ENCODE measurements around the gene FAU. TPM values are rescaled to one million over a fixed set of nuclear protein-coding genes. Genes with fewer than 3 reads are reported as not detected.
A peak's percentile ranks its signal among the peaks of the same experiment; 100 is the strongest.
"Not testable (repeated sequence)": the region's sequence is repeated elsewhere in the genome, so short reads cannot be mapped to it uniquely, and the experiment has no call there.

Gene FAU
- total and polyA plus RNA-seq, 9 donors, result 971 to 1,242 (median 1,071) TPM

DNA sequence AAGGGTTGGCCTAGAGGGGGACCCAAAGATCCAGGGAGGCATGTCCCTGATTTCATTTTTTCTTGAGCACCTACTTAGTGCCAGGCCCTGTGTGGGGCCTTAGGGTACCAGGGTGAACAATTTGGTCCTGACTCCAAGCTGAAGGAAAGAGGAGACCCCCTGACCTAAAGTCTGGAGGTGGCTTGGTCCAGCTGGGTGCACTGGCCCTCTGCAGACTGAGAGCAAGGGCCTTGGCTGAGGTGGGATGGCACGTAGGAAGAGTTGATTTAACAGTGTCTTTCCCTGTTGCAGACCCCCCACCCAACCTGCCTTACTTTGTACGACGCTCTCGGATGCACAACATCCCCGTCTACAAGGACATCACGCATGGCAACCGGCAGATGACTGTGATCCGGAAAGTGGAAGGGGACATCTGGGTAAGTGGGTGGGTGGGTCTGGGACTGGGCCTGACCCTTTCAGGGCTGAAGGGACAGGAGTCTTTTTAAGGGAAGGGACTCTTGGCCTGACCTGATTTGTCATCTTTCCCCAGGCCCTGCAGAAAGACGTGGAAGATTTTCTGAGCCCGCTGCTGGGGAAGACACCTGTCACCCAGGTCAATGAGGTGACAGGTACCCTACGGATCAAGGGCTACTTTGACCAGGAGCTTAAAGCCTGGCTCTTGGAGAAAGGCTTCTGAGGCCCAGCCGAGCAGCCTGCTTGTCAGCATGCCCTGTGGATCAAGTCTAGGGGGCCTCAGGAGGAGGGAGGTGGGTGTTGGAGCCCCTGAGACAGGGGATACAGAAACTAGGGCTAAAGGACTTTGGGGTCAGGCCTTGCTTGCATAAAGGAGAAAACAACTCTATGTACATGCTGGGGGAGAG, 3.5 kb upstream of the FAU start:
- 85% methylated on average over 4 of the region's 12 CpGs for WGBS (ENCODE audit: insufficient coverage)
- no peak overlapping the region for H3K27ac ChIP-seq (ENCODE audit: low read length)
- H3K4me3 ChIP-seq (ENCODE audit: low read length), result no peak overlapping the region
- no peaks in the 10 kb centered on the region for H3K9me3 ChIP-seq (replicated peaks; ENCODE audit: control insufficient read depth, low read depth, low read length)
- no peaks in the 10 kb centered on the region for H3K27me3 ChIP-seq (ENCODE audit: control insufficient read depth, insufficient read depth, low read length)
- H3K4me1 ChIP-seq (ENCODE audit: control insufficient read depth, insufficient read depth, low read length), result peaks cover 17% of the 10 kb centered on the region
- peaks cover 71% of the 10 kb centered on the region for H3K36me3 ChIP-seq (ENCODE audit: control insufficient read depth, insufficient read depth, low read length)
- DNase-seq, result no peak

DNA sequence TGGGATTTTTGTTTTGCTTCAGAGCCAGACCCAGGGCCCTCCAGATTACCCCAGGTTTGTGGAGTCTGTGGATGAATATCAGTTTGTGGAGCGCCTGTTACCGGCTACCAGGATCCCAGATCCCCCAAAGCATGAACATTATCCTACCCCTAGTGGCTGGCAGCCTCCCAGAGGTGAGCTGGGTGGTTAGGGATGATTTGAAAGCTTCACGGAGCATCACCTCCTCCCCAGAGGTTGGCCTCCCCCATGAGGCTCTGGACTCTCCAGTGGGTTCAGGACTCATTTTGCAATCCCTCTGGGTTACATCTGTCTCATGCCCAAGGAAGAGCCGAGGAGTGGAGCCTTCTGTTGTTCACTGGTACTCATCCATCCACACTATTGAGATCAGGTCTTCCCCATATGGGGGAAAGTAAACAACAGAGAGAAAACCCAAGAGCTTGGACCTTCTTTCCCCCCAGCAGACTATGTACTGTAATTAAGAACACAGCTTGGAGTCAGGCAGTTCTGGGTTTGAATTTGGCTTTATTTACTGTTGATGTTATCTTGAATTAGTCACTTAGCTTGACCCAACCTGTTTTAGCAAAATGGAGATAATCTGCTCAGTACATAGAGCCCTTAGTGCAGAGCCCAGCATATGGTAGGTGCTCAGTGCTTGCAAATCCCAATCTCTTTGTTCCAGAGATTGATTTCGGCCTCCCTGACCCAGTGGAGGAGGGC, 2.7 kb upstream of the FAU start:
- H3K4me1 ChIP-seq (ENCODE audit: control insufficient read depth, insufficient read depth, low read length), result peaks cover 17% of the 10 kb centered on the region
- peaks cover 71% of the 10 kb centered on the region for H3K36me3 ChIP-seq (ENCODE audit: control insufficient read depth, insufficient read depth, low read length)
- DNase-seq, result peak; percentile 6
- H3K9me3 ChIP-seq (replicated peaks; ENCODE audit: control insufficient read depth, low read depth, low read length), result no peaks in the 10 kb centered on the region
- WGBS (ENCODE audit: insufficient coverage), result 83% methylated on average over 1 of the region's 5 CpGs
- H3K27ac ChIP-seq (ENCODE audit: low read length), result no peak overlapping the region
- no peaks in the 10 kb centered on the region for H3K27me3 ChIP-seq (ENCODE audit: control insufficient read depth, insufficient read depth, low read length)
- H3K4me3 ChIP-seq (ENCODE audit: low read length), result no peak overlapping the region

GRCh38 chr11:65121447-65121864, 478 bp downstream of the FAU start:
- peak overlapping the region; percentile 96 for H3K27ac ChIP-seq (ENCODE audit: low read length)
- WGBS (ENCODE audit: insufficient coverage), result 4% methylated on average over 21 of the region's 22 CpGs
- H3K4me1 ChIP-seq (ENCODE audit: control insufficient read depth, insufficient read depth, low read length), result peaks cover 25% of the 10 kb centered on the region
- no peaks in the 10 kb centered on the region for H3K27me3 ChIP-seq (ENCODE audit: control insufficient read depth, insufficient read depth, low read length)
- no peak for DNase-seq
- H3K4me3 ChIP-seq (ENCODE audit: low read length), result peak overlapping the region; percentile 90
- peaks cover 57% of the 10 kb centered on the region for H3K36me3 ChIP-seq (ENCODE audit: control insufficient read depth, insufficient read depth, low read length)
- H3K9me3 ChIP-seq (replicated peaks; ENCODE audit: control insufficient read depth, low read depth, low read length), result no peaks in the 10 kb centered on the region

- Histone ChIP-seq H3K4me1 (ENCODE audit: control insufficient read depth, insufficient read depth, low read length) (peaks cover 31% of the 10 kb centered on the region), H3K27ac (ENCODE audit: low read length) (peak overlapping the region; percentile 96), H3K9me3 (replicated peaks; ENCODE audit: control insufficient read depth, low read depth, low read length) (no peaks in the 10 kb centered on the region), H3K36me3 (ENCODE audit: control insufficient read depth, insufficient read depth, low read length) (peaks cover 57% of the 10 kb centered on the region), H3K4me3 (ENCODE audit: low read length) (peak overlapping the region; percentile 90), H3K27me3 (ENCODE audit: control insufficient read depth, insufficient read depth, low read length) (no peaks in the 10 kb centered on the region)
- WGBS (ENCODE audit: insufficient coverage), result no CpG with 5 or more reads among the region's 3 CpGs
- DNase-seq, result no peak
These were observed 1.1 kb downstream of the FAU start for GRCh38 chr11:65120831-65121230.

DNA sequence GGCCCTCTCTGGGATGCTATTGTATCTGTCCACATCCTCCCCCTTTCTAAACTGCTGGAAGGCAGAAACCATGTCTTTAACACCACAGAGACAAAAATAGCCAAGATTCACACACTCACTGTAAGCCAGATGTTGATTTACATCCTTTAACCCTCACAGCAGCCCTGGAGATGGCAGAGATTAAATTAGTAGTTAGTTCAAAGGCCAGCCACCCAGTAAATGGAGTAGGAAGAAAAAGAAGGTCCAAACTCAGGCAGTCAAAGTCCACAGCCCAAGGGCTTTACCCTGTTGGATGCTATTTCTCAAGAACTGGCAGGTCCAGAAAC, 2.3 kb downstream of the FAU start:
- Histone ChIP-seq H3K9me3 (replicated peaks; ENCODE audit: control insufficient read depth, low read depth, low read length) (no peaks in the 10 kb centered on the region), H3K4me3 (ENCODE audit: low read length) (no peak overlapping the region), H3K27ac (ENCODE audit: low read length) (no peak overlapping the region), H3K27me3 (ENCODE audit: control insufficient read depth, insufficient read depth, low read length) (no peaks in the 10 kb centered on the region), H3K36me3 (ENCODE audit: control insufficient read depth, insufficient read depth, low read length) (peaks cover 55% of the 10 kb centered on the region), H3K4me1 (ENCODE audit: control insufficient read depth, insufficient read depth, low read length) (peaks cover 31% of the 10 kb centered on the region)
- no peak for DNase-seq

GRCh38 chr11:65118891-65119669, 2.9 kb downstream of the FAU start:
- H3K27ac ChIP-seq (ENCODE audit: low read length); H3K4me3 ChIP-seq (ENCODE audit: low read length); H3K27me3 ChIP-seq (ENCODE audit: control insufficient read depth, insufficient read depth, low read length); DNase-seq; H3K9me3 ChIP-seq (replicated peaks; ENCODE audit: control insufficient read depth, low read depth, low read length): not testable (repeated sequence)
- Histone ChIP-seq H3K36me3 (ENCODE audit: control insufficient read depth, insufficient read depth, low read length) (peaks cover 50% of the 10 kb centered on the region), H3K4me1 (ENCODE audit: control insufficient read depth, insufficient read depth, low read length) (peaks cover 31% of the 10 kb centered on the region)
- 83% methylated on average over 14 of the region's 18 CpGs for WGBS (ENCODE audit: insufficient coverage)

DNA sequence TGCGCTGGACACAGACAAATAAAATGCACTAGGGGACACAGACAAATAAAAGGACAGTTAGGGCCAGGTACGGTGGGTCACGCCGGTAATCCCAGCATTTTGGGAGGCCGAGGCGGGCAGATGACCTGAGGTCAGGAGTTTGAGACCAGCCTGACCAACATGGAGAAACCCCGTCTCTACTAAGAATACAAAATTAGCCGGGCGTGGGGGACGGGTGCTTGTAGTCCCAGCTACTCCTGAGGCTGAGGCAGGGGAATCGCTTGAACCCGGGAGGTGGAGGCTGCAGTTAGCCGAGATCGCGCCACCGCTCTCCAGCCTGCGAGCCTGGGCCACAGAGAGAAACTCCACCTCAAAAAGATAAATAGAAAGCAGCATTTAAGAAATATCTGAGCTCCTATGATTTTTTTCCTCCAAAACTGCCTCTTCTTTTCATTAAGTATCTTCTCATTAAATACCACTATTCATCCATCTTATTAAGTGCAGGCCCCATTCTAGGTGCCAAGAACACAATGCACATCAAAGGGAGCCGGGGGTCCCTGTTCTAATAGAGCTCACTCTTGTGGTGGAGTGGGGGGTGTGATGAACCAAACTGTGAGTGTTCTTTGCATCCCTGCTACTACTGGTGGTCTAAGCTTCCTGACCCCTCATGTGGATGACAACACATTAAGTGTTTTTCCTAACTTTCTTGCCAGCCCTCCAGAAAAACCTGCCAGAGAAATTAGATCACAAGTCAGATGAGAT, 3.7 kb downstream of the FAU start:
- H3K4me3 ChIP-seq (ENCODE audit: low read length), result no peak overlapping the region
- DNase-seq, result no peak
- no peaks in the 10 kb centered on the region for H3K9me3 ChIP-seq (replicated peaks; ENCODE audit: control insufficient read depth, low read depth, low read length)
- H3K27me3 ChIP-seq (ENCODE audit: control insufficient read depth, insufficient read depth, low read length), result peaks cover under 1% of the 10 kb centered on the region
- H3K27ac ChIP-seq (ENCODE audit: low read length), result peak overlapping the region; percentile 64
- peaks cover 50% of the 10 kb centered on the region for H3K36me3 ChIP-seq (ENCODE audit: control insufficient read depth, insufficient read depth, low read length)
- H3K4me1 ChIP-seq (ENCODE audit: control insufficient read depth, insufficient read depth, low read length), result peaks cover 38% of the 10 kb centered on the region
- 85% methylated on average over 16 of the region's 18 CpGs for WGBS (ENCODE audit: insufficient coverage)

DNA sequence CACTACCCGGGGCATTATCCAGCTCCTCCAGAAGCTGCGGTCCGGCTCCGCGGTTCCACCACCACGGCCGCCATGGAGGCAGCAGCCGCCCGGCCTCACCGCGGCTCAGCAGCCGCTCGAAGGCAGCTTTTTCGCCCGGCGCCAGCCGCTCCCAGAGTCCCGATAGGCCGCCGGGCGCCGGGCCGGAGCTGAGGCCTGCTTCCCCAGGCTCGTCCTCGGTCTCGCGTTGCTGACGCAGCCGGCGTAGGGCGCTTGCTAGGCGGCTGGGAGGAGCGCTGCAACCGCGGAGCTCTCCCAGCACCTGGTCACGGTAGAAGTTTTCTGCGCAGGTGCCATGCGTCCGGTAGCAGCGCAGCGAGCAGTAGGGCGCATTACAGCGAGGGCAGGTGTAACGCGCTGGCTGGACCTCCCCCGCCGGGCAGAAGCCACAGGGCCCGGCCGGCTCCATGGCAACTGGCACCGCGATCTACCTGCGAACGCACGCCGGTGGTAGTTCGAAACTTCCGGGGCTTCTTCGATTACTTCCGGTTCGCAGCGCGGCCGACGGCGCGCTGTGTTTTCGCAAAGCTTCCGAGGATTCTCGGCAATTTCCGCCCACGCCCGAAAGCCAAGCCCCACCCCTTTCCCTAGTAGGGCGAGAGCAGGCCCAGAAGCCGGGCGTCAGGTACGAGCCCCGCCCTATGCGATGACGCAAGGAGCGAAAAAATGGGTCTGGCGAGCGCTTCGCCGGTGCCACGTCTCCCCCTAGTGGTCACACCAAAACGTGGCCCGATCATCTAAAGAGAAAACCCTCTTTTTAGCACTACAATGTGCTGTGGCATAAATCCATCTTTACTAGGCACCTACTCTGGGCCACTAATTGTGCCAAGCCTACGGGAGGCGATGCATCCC, 4.5 kb downstream of the FAU start, which contains the start of gene ZNHIT2:
ZNHIT2 (minus strand) TSS at position 496 of the 891 bp plus-strand sequence; CDS start at position 448, 48 bp downstream.
- Histone ChIP-seq H3K4me1 (ENCODE audit: control insufficient read depth, insufficient read depth, low read length) (peaks cover 42% of the 10 kb centered on the region), H3K4me3 (ENCODE audit: low read length) (peak within 1 kb of the TSS; percentile 94), H3K27me3 (ENCODE audit: control insufficient read depth, insufficient read depth, low read length) (peaks cover 7% of the 10 kb centered on the region), H3K9me3 (replicated peaks; ENCODE audit: control insufficient read depth, low read depth, low read length) (no peaks in the 10 kb centered on the region), H3K36me3 (ENCODE audit: control insufficient read depth, insufficient read depth, low read length) (peaks cover 50% of the 10 kb centered on the region), H3K27ac (ENCODE audit: low read length) (peak within 1 kb of the TSS; percentile 83)
- peak; percentile 100 for DNase-seq
- WGBS (ENCODE audit: insufficient coverage), result under 1% methylated on average over 88 of the region's 89 CpGs

Data from muscle of leg (tissue), 11 donors.